ENCODE data around the gene GABRB1.

Gene GABRB1

DNA sequence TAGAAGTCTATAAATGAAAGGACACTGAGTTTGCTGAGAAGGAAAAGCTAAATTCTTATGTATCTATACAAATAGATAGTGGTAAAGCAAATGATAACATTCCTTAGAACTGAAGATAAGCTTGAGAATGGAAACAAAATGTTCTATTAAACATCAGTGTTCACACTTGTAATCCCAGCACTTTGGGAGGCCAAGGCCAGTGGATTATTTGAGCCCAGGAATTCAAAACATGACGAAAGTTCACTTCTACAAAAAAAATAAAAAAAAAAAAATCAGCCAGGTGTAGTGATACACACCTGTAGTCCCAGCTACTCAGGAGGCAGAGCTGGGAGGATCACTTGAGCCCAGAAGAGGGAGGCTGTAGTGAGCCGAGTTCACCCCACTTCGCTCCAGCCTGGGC is 232.4 kb downstream of the GABRB1 start:
- Histone ChIP-seq H3K9ac (ENCODE audit: low read length) (no peak overlapping the region), H3F3A (ENCODE audit: insufficient read depth, low read length) (no peaks in the 10 kb centered on the region), H3K4me2 (ENCODE audit: low read length) (no peak overlapping the region), H3K27me3 (ENCODE audit: insufficient read depth, low read length) (no peaks in the 10 kb centered on the region), H3K4me3 (ENCODE audit: low read depth, low read length, poor library complexity, severe bottlenecking) (no peak overlapping the region), H3K79me2 (ENCODE audit: insufficient read depth, low read length) (no peaks in the 10 kb centered on the region), H2AFZ (ENCODE audit: low read length) (no peak overlapping the region), H3K27ac (ENCODE audit: low read depth, low read length, poor library complexity, severe bottlenecking) (no peak overlapping the region), H4K20me1 (ENCODE audit: insufficient read depth, low read length) (no peaks in the 10 kb centered on the region), H3K36me3 (ENCODE audit: insufficient read depth, low read length) (no peaks in the 10 kb centered on the region), H3K4me1 (ENCODE audit: insufficient read depth, low read length, severe bottlenecking) (no peaks in the 10 kb centered on the region), H3K9me3 (ENCODE audit: low read length) (no peaks in the 10 kb centered on the region), H3K9me2 (ENCODE audit: low read depth, low read length) (no peaks in the 10 kb centered on the region)
- TF ChIP-seq EZH2 (IDR thresholded peaks at IDR 0.05; ENCODE audit: borderline replicate concordance, low read length) (no peak), CTCF (IDR thresholded peaks at IDR 0.05; ENCODE audit: low read length) (no peak)

- Histone ChIP-seq H3K9ac (ENCODE audit: low read length) (no peak overlapping the region), H4K20me1 (ENCODE audit: insufficient read depth, low read length) (no peaks in the 10 kb centered on the region; the same call in 1 of the 2 replicates), H3K9me3 (ENCODE audit: low read length) (no peaks in the 10 kb centered on the region), H2AFZ (ENCODE audit: low read length) (no peak overlapping the region), H3F3A (ENCODE audit: insufficient read depth, low read length) (no peaks in the 10 kb centered on the region), H3K27me3 (ENCODE audit: insufficient read depth, low read length) (no peaks in the 10 kb centered on the region), H3K4me2 (ENCODE audit: low read length) (no peak overlapping the region), H3K4me1 (ENCODE audit: insufficient read depth, low read length, severe bottlenecking) (no peaks in the 10 kb centered on the region), H3K27ac (ENCODE audit: low read depth, low read length, poor library complexity, severe bottlenecking) (no peak overlapping the region), H3K79me2 (ENCODE audit: insufficient read depth, low read length) (no peaks in the 10 kb centered on the region), H3K9me2 (ENCODE audit: low read depth, low read length) (no peaks in the 10 kb centered on the region), H3K4me3 (ENCODE audit: low read depth, low read length, poor library complexity, severe bottlenecking) (no peak overlapping the region), H3K36me3 (ENCODE audit: insufficient read depth, low read length) (no peaks in the 10 kb centered on the region)
- TF ChIP-seq CTCF (IDR thresholded peaks at IDR 0.05; ENCODE audit: low read length) (no peak), EZH2 (IDR thresholded peaks at IDR 0.05; ENCODE audit: borderline replicate concordance, low read length) (no peak)
Measured at GRCh38 chr4:47270201-47270888, 239.0 kb downstream of the GABRB1 start.

GRCh38 chr4:47271291-47271690 is 239.9 kb downstream of the GABRB1 start:
- Histone ChIP-seq H3F3A (ENCODE audit: insufficient read depth, low read length) (no peaks in the 10 kb centered on the region), H3K36me3 (ENCODE audit: insufficient read depth, low read length) (no peaks in the 10 kb centered on the region), H2AFZ (ENCODE audit: low read length) (no peak overlapping the region), H3K79me2 (ENCODE audit: insufficient read depth, low read length) (no peaks in the 10 kb centered on the region), H3K9me2 (ENCODE audit: low read depth, low read length) (no peaks in the 10 kb centered on the region), H3K4me2 (ENCODE audit: low read length) (no peak overlapping the region), H3K4me3 (ENCODE audit: low read depth, low read length, poor library complexity, severe bottlenecking) (no peak overlapping the region), H3K27ac (ENCODE audit: low read depth, low read length, poor library complexity, severe bottlenecking) (no peak overlapping the region), H3K9me3 (ENCODE audit: low read length) (no peaks in the 10 kb centered on the region), H4K20me1 (ENCODE audit: insufficient read depth, low read length) (no peaks in the 10 kb centered on the region; the same call in 1 of the 2 replicates), H3K9ac (ENCODE audit: low read length) (no peak overlapping the region), H3K4me1 (ENCODE audit: insufficient read depth, low read length, severe bottlenecking) (no peaks in the 10 kb centered on the region), H3K27me3 (ENCODE audit: insufficient read depth, low read length) (no peaks in the 10 kb centered on the region)
- TF ChIP-seq EZH2 (IDR thresholded peaks at IDR 0.05; ENCODE audit: borderline replicate concordance, low read length) (no peak), CTCF (IDR thresholded peaks at IDR 0.05; ENCODE audit: low read length) (no peak)
